Lower lobe of right lung (tissue), 2 donors: ENCODE results near the gene KIF6. TPM values are rescaled to one million over a fixed set of nuclear protein-coding genes. Genes with fewer than 3 reads are reported as not detected.

Experiments
- ATAC-seq, 2 donors: fragments of 200-7000 bp; cut with Tn5 transposase; one replicate each; pipeline ENCODE4 v1.9.1; 2020 to 2022; ENCODE audit warnings: mild to moderate bottlenecking in 2 of 2, moderate library complexity in 2 of 2
- DNase-seq: peaks from one replicate; pipeline ENCODE4 v3.0.0-alpha.2; 2020
- H3K27ac ChIP-seq: fragments of 200-600 bp; one replicate; pipeline ENCODE4 v1.8.0; 2022
- H3K27me3 ChIP-seq: fragments of 200-600 bp; one replicate; pipeline ENCODE4 v1.8.0; 2022; ENCODE audit warnings: low read depth
- H3K36me3 ChIP-seq: fragments of 200-600 bp; one replicate; pipeline ENCODE4 v1.8.0; 2022; ENCODE audit warnings: mild to moderate bottlenecking
- H3K4me1 ChIP-seq: fragments of 200-600 bp; one replicate; pipeline ENCODE4 v1.8.0; 2022
- H3K4me3 ChIP-seq: fragments of 200-600 bp; one replicate; pipeline ENCODE4 v1.8.0; 2022; ENCODE audit warnings: mild to moderate bottlenecking
- H3K9me3 ChIP-seq: fragments of 200-600 bp; one replicate; pipeline ENCODE4 v1.8.0; 2022
- intact Hi-C: fragments of 100-400 bp; cut with DNase I; formaldehyde crosslinking; loops from one replicate; pipeline ENCODE4 v1.11.0; 2022
- total RNA-seq: library from RNA; stranded (reverse); fragmentation: NEBNext Ultra II Directional; extraction: Animal tissue kit (Norgen Biotek cat#: 25700); gene quantifications from one replicate; pipeline ENCODE4 v1.2.1, GENCODE V29; 2021
- TF ChIP-seq, protein P1 (sequence below): fragments of 200-600 bp; IDR thresholded peaks from one replicate; pipeline ENCODE4 v1.8.0; 2022; ENCODE audit warnings: antibody characterized with exemption, mild to moderate bottlenecking
- donor health status: DM: no; HTN: yes; CAD: no; lungs with severe emphysema.

Gene KIF6
- total RNA-seq, 1 donor from 2014 or later, result 2.5 TPM

DNA sequence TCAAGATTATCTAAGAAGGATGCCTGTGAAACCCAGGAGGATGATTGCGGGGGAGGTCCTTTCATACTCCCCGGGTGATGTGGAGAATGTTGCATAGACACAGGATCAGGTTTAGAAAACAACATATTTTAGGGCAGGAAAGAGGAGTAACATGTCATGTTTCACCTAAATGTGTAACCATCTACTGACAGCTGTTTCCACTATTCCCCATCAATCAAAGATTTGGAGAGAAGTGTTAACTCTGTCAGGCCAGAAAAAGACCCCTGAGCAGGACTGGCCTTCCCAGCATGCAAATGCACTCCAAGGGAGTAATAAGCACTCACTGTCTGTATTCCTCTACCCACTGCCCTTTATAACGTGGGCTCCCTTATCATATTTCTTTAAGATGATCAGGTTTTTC is 254.7 kb downstream of the KIF6 start:
- Histone ChIP-seq H3K4me1 (no peaks in the 10 kb centered on the region), H3K27ac (no peak overlapping the region), H3K27me3 (no peaks in the 10 kb centered on the region), H3K4me3 (no peak overlapping the region), H3K36me3 (no peaks in the 10 kb centered on the region), H3K9me3 (no peaks in the 10 kb centered on the region)
- DNase-seq (no peak), ATAC-seq (no peak)
- intact Hi-C loops, result no loop called here
- TF ChIP-seq, protein P1, sequence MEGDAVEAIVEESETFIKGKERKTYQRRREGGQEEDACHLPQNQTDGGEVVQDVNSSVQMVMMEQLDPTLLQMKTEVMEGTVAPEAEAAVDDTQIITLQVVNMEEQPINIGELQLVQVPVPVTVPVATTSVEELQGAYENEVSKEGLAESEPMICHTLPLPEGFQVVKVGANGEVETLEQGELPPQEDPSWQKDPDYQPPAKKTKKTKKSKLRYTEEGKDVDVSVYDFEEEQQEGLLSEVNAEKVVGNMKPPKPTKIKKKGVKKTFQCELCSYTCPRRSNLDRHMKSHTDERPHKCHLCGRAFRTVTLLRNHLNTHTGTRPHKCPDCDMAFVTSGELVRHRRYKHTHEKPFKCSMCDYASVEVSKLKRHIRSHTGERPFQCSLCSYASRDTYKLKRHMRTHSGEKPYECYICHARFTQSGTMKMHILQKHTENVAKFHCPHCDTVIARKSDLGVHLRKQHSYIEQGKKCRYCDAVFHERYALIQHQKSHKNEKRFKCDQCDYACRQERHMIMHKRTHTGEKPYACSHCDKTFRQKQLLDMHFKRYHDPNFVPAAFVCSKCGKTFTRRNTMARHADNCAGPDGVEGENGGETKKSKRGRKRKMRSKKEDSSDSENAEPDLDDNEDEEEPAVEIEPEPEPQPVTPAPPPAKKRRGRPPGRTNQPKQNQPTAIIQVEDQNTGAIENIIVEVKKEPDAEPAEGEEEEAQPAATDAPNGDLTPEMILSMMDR, result no peak

- Histone ChIP-seq H3K4me3 (no peak overlapping the region), H3K9me3 (no peaks in the 10 kb centered on the region), H3K27me3 (no peaks in the 10 kb centered on the region), H3K27ac (no peak overlapping the region), H3K36me3 (no peaks in the 10 kb centered on the region), H3K4me1 (no peaks in the 10 kb centered on the region)
- DNase-seq (no peak), ATAC-seq (no peak)
- intact Hi-C loops, result no loop called here
- TF ChIP-seq, protein P1, result no peak
These were observed 256.8 kb downstream of the KIF6 start for GRCh38 chr6:39468385-39468784.

GRCh38 chr6:39466631-39467030 is 258.6 kb downstream of the KIF6 start:
- no peak for ATAC-seq
- no peak overlapping the region for H3K27ac ChIP-seq
- DNase-seq, result no peak
- no peaks in the 10 kb centered on the region for H3K4me1 ChIP-seq
- H3K9me3 ChIP-seq, result no peaks in the 10 kb centered on the region
- intact Hi-C loops, result no loop called here
- H3K4me3 ChIP-seq, result no peak overlapping the region
- H3K36me3 ChIP-seq, result no peaks in the 10 kb centered on the region
- H3K27me3 ChIP-seq, result no peaks in the 10 kb centered on the region
- TF ChIP-seq, protein P1, result no peak

- intact Hi-C loops, result no loop called here
- no peaks in the 10 kb centered on the region for H3K4me1 ChIP-seq
- H3K4me3 ChIP-seq, result no peak overlapping the region
- no peaks in the 10 kb centered on the region for H3K36me3 ChIP-seq
- TF ChIP-seq, protein P1, result no peak
- DNase-seq (no peak), ATAC-seq (no peak)
- no peaks in the 10 kb centered on the region for H3K9me3 ChIP-seq
- no peaks in the 10 kb centered on the region for H3K27me3 ChIP-seq
- H3K27ac ChIP-seq, result no peak overlapping the region
These were observed 259.7 kb downstream of the KIF6 start for GRCh38 chr6:39465539-39465938.

DNA sequence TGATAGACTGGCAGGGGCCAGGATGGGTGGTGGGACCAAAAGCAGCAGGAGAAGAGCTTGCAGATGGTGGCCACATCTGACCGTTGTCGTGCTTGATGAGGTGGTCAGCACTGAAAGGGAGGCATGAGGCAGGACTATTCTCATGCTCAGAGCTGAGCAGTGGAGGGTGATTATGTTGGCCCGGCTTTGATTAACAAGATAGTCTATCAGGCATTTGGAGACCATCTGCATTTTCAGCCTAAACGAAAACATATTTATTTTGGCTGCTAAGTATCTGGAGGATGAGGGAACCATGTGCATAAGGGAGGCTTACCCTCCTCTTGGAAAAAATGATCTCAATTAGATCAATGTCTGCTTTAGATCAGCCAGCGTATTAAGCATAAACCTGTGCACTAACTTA is 261.1 kb downstream of the KIF6 start:
- no peak for DNase-seq

More for the DNA sequence above, 261.1 kb downstream of the KIF6 start:
- intact Hi-C loops, result no loop called here
- no peak for ATAC-seq
- Histone ChIP-seq H3K4me3 (no peak overlapping the region), H3K36me3 (no peaks in the 10 kb centered on the region), H3K9me3 (no peaks in the 10 kb centered on the region), H3K27ac (no peak overlapping the region), H3K4me1 (no peaks in the 10 kb centered on the region), H3K27me3 (no peaks in the 10 kb centered on the region)
- TF ChIP-seq, protein P1, result no peak
